Gastroesophageal sphincter (tissue), 3 donors: Measurements from ENCODE around the gene ZFX.
"Not testable (repeated sequence)": the region's sequence is repeated elsewhere in the genome, so short reads cannot be mapped to it uniquely, and the experiment has no call there.

ENCODE experiments used
- CTCF ChIP-seq, 4 experiments: fragments of 200-600 bp in 2 of 4; fragments of 450-650 bp in 2 of 4; sonication (generic) in 1 of 4; IDR thresholded peaks; one replicate each; pipeline ENCODE4 v1.5.1; 2017 to 2019; ENCODE audit warnings: antibody characterized with exemption in 4 of 4, mild to moderate bottlenecking in 2 of 4, moderate library complexity in 2 of 4
- POLR2A ChIP-seq, 2 donors: fragments of 450-650 bp; IDR thresholded peaks; one replicate each; pipeline ENCODE4 v1.6.1; 2017; ENCODE audit warnings: antibody characterized with exemption in 2 of 2, mild to moderate bottlenecking in 2 of 2, moderate library complexity in 1 of 2

- TF ChIP-seq CTCF, POLR2A (IDR thresholded peaks at IDR 0.05): not testable (repeated sequence)
Observed at GRCh38 chrX:24155747-24156146, 6.2 kb downstream of the ZFX start.
